HPDE6-E6E7 (cell line): ENCODE results near the gene JPH2.

ENCODE experiments used
- DNase-seq: peaks from one replicate; pipeline ENCODE4 v3.0.0; 2011; ENCODE audit warnings: missing footprints; ENCODE audit errors: extremely low spot score

The JPH2 gene

GRCh38 chr20:44125332-44126127 lies 61.5 kb downstream of the JPH2 start:
- no peak for DNase-seq

DNA sequence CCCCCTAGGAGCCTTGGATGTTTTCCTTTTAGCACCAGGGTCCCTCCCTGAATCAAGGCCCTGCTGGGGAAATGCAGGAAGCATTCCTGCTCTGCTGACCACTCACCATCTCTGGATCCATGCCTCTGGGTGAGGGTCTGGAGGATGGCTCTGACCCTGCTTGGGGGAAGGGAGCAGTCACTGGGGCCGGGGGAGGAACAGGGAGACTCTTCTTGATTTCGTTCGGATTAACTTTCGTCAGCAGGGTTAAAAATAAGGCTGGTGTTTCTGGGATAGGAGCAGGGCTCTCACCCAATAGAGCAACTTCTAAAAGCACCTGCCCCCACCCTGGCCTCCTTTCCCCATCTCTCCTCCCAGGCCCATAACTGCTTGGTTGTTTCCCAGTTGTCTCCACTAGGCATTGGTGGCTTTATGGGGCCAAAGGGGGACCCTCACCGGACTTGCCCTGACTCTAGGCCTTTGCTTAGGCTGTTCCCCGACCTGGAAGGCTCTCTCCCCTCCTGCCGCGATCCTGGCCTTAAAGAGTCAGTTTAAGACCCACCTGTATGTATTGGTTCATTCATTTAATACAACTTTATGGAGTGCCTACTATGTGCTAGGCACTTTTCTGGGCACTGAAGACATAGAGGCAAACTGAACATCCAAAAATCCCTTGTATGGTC lies 63.0 kb downstream of the JPH2 start:
- DNase-seq, result no peak

DNA sequence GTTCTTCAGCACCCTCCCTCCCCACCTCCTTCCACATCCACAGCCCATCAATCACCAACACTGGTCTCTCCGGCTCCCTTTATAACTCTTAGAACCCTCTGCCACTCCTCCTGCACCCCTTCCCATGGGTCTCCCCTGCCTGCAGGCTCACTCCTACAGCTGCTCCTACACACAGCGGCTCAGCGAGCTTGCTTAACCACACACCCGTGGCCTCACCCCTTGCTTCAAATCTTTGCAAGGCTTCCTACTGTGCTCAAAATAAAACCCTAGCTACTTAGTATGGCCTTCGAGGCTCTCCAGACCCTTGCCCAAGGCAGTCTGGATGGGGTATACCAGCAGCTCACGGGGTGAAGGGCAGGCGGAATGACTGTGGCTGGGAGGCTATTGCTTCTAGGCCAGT lies 63.7 kb downstream of the JPH2 start:
- DNase-seq, result no peak

DNA sequence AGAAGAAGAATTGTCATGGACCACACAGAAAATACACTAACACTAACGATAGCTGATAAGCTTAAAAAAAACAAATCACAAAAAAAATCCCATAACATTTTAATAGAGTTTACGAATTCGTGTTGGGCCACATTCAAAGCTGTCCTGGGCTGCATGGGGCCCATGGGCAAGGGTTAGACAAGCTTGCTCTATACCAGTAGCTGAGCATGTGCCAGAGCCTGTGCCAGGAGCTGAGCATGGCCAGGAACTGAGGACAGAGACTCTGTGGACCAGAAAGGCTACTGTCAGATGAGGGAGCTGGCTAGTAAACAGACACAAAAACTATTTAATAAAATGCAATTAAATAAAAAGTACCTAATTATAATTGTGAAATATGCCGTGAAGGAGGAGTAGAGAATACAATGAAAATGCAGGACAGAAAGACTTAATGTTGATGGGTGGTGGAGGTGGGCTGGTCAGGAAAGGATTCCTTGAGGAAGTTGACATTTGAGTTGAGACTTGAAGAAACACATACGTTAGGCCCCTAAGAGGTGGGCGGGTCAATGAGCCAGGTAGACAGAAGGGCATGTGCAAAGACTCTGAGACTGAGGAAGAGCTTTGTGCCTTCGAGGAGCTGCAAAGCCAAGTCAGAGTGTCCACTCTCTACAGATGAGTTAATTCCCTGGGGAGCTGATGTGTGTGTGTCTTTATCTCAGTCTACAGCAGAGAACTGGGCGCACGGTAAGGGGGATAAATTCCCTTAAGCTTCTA lies 66.1 kb downstream of the JPH2 start:
- no peak for DNase-seq

DNA sequence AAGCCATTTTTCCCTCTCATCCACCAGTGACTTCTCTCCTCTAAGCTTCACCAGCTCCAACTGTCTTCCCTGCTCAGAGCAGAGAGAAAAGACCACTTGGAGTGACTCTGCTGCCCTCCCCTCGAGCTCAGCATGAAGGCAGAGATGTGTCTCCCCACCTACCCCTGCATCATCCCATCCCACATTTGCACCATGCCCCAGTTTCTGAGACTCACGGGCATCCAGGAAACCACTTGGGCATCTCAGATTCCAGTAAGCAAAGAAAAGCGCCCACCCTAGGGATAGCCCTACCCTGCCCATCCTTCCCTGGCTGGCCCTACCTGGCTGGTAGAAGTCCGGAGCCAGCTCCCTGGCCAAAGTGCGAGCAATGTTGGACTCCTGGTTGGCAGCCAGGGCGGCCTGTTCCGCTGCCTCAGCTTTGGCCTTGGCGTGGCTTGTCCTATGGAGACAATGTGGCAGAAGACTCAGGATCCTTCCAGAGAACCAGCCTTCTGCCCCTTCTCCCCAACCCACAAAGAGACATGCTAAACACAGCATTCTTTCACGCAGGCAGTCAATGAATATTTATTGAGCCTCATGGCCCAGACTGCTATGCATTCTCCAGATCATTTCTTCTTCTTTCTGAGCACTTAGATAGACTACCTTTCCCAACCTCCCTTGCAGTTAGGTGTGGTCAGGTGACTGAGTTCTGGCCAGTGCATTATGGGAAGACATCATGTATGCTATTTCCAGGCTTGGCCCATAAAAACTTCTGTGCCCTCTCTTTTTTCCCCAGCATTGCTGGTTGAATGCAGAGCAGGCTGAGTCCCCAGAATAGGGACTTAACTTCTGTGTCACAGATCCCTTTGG lies 68.6 kb downstream of the JPH2 start:
- no peak for DNase-seq

DNA sequence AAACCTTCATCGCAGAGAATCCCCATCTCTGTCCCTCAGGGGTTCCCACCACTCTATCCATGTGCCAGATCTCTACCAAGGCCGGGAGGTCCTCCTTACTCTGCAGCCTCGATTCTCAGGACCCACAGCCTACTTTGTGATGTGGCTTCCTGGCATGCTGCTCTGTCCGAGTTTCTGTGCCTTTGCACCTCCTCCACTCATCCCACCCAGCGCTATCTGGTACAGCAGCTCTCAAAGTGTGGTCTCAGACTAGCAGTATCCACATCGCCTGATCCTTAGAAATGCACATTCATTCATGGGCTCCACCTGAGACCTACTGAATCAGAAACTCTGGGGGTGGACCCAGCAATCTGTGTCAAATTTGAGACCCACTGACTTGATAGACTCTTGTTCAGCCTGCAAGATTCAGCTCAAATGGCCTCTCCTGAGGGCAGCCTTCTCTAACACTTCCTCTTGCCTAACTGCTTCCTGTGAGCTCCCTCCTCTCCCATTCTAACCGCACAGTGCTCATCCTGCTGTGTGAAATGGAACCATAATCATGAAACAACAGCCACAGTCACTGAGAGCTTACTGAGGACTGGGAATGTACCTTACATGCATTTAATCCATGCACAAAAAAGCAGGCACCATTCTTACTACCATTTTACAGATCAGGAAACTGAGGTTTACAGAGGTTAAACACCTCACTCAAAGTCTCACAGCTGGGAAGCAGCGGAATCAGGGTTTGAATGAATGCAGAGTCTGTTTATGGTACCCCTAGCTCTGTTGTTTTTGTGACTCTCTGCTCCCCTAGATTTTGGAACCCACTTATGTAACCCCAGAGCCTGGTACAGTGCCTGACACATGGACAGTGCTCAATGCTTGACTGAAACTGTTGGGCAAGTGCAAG lies 69.4 kb downstream of the JPH2 start:
- DNase-seq, result no peak

- DNase-seq, result no peak
These were observed 71.0 kb downstream of the JPH2 start for GRCh38 chr20:44115762-44116644.

GRCh38 chr20:44115181-44115580 lies 71.8 kb downstream of the JPH2 start:
- DNase-seq, result no peak

- no peak for DNase-seq
These were observed 73.2 kb downstream of the JPH2 start for GRCh38 chr20:44113618-44114376.

GRCh38 chr20:44112889-44113617 lies 73.9 kb downstream of the JPH2 start:
- DNase-seq, result no peak

- DNase-seq, result no peak
These were observed 74.5 kb downstream of the JPH2 start for GRCh38 chr20:44112456-44112855.

DNA sequence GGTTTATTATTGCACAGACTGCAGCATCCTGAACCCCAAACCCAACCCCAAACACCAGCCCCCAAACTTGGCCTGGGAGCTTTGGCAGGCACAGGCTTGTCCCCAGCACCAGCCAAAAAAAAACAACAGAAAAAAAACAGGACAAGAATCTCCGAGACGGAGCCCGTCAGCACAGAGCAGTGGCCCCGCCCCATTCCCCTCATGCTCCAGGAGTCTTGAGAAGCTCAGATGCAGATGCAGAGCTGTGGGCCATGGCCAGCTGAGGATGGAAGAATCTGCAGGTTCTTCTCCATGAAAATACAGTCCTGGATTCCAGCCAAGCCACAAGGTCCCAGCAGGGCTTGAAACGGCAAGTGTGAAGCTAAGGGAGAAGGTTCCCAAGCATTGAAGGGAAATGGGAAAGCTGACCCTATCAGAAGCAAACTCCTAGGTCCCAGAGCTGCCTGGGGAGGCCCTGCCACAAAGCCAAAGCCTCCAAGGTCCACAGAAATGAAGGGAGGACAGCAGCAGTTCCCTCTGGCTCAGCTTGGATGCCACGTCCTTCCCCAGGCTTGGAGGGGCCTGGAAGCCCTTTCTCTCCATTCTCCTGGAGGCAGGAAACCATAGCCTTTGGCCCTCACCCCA lies 75.2 kb downstream of the JPH2 start:
- DNase-seq, result peak; percentile 54

DNA sequence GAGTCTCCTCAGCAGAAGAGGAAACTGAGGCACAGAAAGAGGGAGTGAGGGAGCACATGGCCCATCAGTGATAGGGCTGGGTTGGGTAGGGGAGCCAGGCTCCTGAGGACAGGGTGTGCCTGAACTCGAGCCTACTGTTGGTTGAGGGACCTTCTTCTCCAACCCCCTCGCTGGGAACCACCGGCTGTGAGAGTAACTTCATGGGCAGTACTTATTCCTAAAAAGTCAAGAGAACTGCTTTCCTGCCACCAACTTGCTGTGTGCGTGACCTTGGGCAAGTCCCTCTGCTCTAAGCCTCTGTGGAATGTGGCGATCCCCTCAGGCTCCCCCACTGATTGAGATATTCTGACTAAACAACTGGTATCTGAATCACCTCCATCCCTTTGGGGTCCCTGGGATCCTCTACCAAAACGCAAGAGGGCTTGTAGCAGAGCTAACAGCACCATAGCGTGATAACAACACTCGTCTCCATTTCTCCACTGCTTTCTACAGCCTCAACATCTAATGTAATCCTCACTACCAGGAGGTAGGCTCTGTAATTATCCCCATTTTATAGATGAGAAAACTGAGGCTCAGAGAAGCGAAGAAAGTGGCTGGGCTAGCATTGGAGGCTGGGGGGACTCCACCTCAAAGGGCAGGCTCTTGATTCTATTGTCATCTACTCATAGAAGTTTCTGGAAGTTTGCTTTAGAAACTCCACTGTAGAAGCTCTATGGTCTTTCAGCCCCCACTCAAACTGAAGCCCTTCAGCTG lies 76.0 kb downstream of the JPH2 start:
- DNase-seq, result no peak

DNA sequence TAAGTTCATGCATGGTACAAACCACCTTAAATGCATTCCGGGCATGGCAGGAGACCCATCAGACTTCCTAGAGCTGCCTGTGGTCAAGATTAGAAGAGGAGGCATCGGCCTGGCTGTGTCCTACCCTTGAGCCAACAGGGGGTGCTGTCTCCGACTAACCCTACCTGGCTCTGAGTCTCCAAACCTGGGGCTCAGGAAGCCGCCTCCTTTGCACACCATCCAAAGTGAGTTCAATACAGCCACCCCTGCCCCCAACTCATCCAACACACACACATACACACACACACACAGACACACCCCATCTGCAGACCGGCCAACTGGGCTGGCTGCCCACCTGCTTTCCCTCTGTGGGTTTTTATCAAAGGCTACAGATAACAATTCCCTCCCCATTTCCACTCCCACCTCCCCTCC lies 77.0 kb downstream of the JPH2 start:
- DNase-seq, result no peak

- DNase-seq, result no peak
These were observed 80.4 kb downstream of the JPH2 start for GRCh38 chr20:44106615-44107014.

GRCh38 chr20:44104798-44105517 lies 82.0 kb downstream of the JPH2 start:
- DNase-seq, result peak; percentile 69
